Suprapubic skin (tissue), 4 donors: Measurements from ENCODE around the gene VTN. TPM values are rescaled to one million over a fixed set of nuclear protein-coding genes. Genes with fewer than 3 reads are reported as not detected.

Source experiments
- DNase-seq, 2 donors: peaks; one replicate each; pipeline ENCODE4 v3.0.0-alpha.2; 2019; ENCODE audit warnings: low spot score in 2 of 2
- H3K27ac ChIP-seq: fragments of 200-600 bp; sonication (generic); one replicate; pipeline ENCODE4 v1.5.1; 2019
- H3K27me3 ChIP-seq: fragments of 200-600 bp; sonication (generic); one replicate; pipeline ENCODE4 v1.5.1; 2019
- H3K36me3 ChIP-seq: fragments of 200-600 bp; sonication (generic); one replicate; pipeline ENCODE4 v1.5.1; 2019
- H3K4me1 ChIP-seq: fragments of 200-600 bp; sonication (generic); one replicate; pipeline ENCODE4 v1.5.1; 2019
- H3K4me3 ChIP-seq: fragments of 200-600 bp; sonication (generic); one replicate; pipeline ENCODE4 v1.5.1; 2019; ENCODE audit warnings: mild to moderate bottlenecking
- H3K9me3 ChIP-seq: fragments of 200-600 bp; sonication (generic); one replicate; pipeline ENCODE4 v1.5.1; 2019
- CTCF ChIP-seq, 2 donors: fragments of 200-600 bp in 1 of 2; fragments of 450-650 bp in 1 of 2; sonication (generic) in 1 of 2; IDR thresholded peaks; one replicate each; pipeline ENCODE4 v1.5.1; 2016 to 2019; ENCODE audit warnings: antibody characterized with exemption in 2 of 2, mild to moderate bottlenecking in 1 of 2, moderate library complexity in 1 of 2
- EP300 ChIP-seq: sonication (generic); formaldehyde crosslinking; IDR thresholded peaks from one replicate; pipeline ENCODE4 v1.6.1; 2017; ENCODE audit warnings: antibody characterized with exemption
- POLR2A ChIP-seq, 2 donors: fragments of 450-650 bp; IDR thresholded peaks; one replicate each; pipeline ENCODE4 v1.6.1; 2017; ENCODE audit warnings: antibody characterized with exemption in 2 of 2, mild to moderate bottlenecking in 2 of 2, moderate library complexity in 2 of 2
- POLR2AphosphoS5 ChIP-seq, 3 donors: sonication (generic); formaldehyde crosslinking; IDR thresholded peaks; one replicate each; pipeline ENCODE4 v1.6.1; 2017; ENCODE audit warnings: antibody characterized with exemption in 3 of 3
- WGBS: methylation state at CpG from one replicate; pipeline ENCODE4 v1.1.5; 2018; 5-methylcytosine and 5-hydroxymethylcytosine counted together
- total RNA-seq, 4 donors: library from RNA; depleted of rRNA; stranded (reverse); fragments of >200 nt; gene quantifications; one replicate each; pipeline ENCODE4 v1.1.0, GENCODE V29; 2016

VTN gene
- total RNA-seq, 4 donors from 2014 or later = 0.42 to 4.2 (median 0.42) TPM; not detected in 1

GRCh38 chr17:28370744-28371103 is 617 bp upstream of the VTN start:
- TF ChIP-seq POLR2AphosphoS5 (IDR thresholded peaks at IDR 0.05) (no peak), EP300 (no peak), POLR2A (IDR thresholded peaks at IDR 0.05) (no peak), CTCF (IDR thresholded peaks at IDR 0.05) (no peak)
- H3K27ac ChIP-seq = peak overlapping the region; percentile 11
- no peak overlapping the region for H3K4me3 ChIP-seq
- no peak for DNase-seq
- 44% methylated on average over 1 of the region's 1 CpG for WGBS
- peaks cover 30% of the 10 kb centered on the region for H3K4me1 ChIP-seq
- H3K27me3 ChIP-seq = no peaks in the 10 kb centered on the region
- no peaks in the 10 kb centered on the region for H3K9me3 ChIP-seq
- no peaks in the 10 kb centered on the region for H3K36me3 ChIP-seq

GRCh38 chr17:28369684-28370034 is 448 bp downstream of the VTN start:
- Histone ChIP-seq H3K4me1 (peaks cover 30% of the 10 kb centered on the region), H3K4me3 (no peak overlapping the region), H3K27ac (no peak overlapping the region), H3K9me3 (no peaks in the 10 kb centered on the region), H3K36me3 (peaks cover 4% of the 10 kb centered on the region), H3K27me3 (no peaks in the 10 kb centered on the region)
- DNase-seq = no peak
- WGBS = 79% methylated on average over 10 of the region's 10 CpGs
- no peak for TF ChIP-seq POLR2A (IDR thresholded peaks at IDR 0.05)
- no peak for TF ChIP-seq EP300
- no peak for TF ChIP-seq CTCF (IDR thresholded peaks at IDR 0.05)
- TF ChIP-seq POLR2AphosphoS5 (IDR thresholded peaks at IDR 0.05) = no peak

- DNase-seq = no peak
- H3K4me3 ChIP-seq = no peak overlapping the region
- no peak overlapping the region for H3K27ac ChIP-seq
- H3K4me1 ChIP-seq = peaks cover 30% of the 10 kb centered on the region
- WGBS = 93% methylated on average over 23 of the region's 23 CpGs
- no peaks in the 10 kb centered on the region for H3K9me3 ChIP-seq
- TF ChIP-seq POLR2A (IDR thresholded peaks at IDR 0.05) (no peak), EP300 (no peak), CTCF (IDR thresholded peaks at IDR 0.05) (no peak), POLR2AphosphoS5 (IDR thresholded peaks at IDR 0.05) (no peak)
- peaks cover 10% of the 10 kb centered on the region for H3K36me3 ChIP-seq
- no peaks in the 10 kb centered on the region for H3K27me3 ChIP-seq
These were observed 1.0 kb downstream of the VTN start for GRCh38 chr17:28368915-28369683.

GRCh38 chr17:28368306-28368831 is 1.7 kb downstream of the VTN start:
- TF ChIP-seq POLR2AphosphoS5 (IDR thresholded peaks at IDR 0.05) (no peak), EP300 (no peak), CTCF (IDR thresholded peaks at IDR 0.05) (no peak), POLR2A (IDR thresholded peaks at IDR 0.05) (no peak)
- peaks cover 17% of the 10 kb centered on the region for H3K36me3 ChIP-seq
- 100% methylated on average over 4 of the region's 5 CpGs for WGBS
- DNase-seq = no peak
- no peaks in the 10 kb centered on the region for H3K9me3 ChIP-seq
- H3K27me3 ChIP-seq = no peaks in the 10 kb centered on the region
- no peak overlapping the region for H3K27ac ChIP-seq
- H3K4me3 ChIP-seq = no peak overlapping the region
- peaks cover 30% of the 10 kb centered on the region for H3K4me1 ChIP-seq

- Histone ChIP-seq H3K9me3 (no peaks in the 10 kb centered on the region), H3K36me3 (peaks cover 23% of the 10 kb centered on the region), H3K4me3 (no peak overlapping the region), H3K4me1 (peaks cover 26% of the 10 kb centered on the region), H3K27ac (no peak overlapping the region), H3K27me3 (no peaks in the 10 kb centered on the region)
- TF ChIP-seq EP300 (no peak), POLR2A (IDR thresholded peaks at IDR 0.05) (no peak), POLR2AphosphoS5 (IDR thresholded peaks at IDR 0.05) (no peak)
- DNase-seq = no peak
- WGBS = 82% methylated on average over 10 of the region's 21 CpGs
These were observed 2.3 kb downstream of the VTN start for GRCh38 chr17:28367641-28368305.
